OCI-LY1 (cell line): ENCODE measurements around the gene COX4I1.

ENCODE experiments used
- H2AFZ ChIP-seq: fragments of 200-600 bp; sonication (generic), shearing (Covaris generic); 2 replicates; pipeline ENCODE4 v1.6.0; 2014; ENCODE audit warnings: antibody characterized with exemption, mild to moderate bottlenecking, low read length
- H3F3A ChIP-seq: fragments of 200-600 bp; sonication (generic), shearing (Covaris generic); 2 replicates; pipeline ENCODE4 v1.6.0; 2014; ENCODE audit warnings: mild to moderate bottlenecking, antibody characterized with exemption, low read length, moderate library complexity; ENCODE audit not compliant: insufficient read depth
- H3K27ac ChIP-seq: fragments of 200-600 bp; sonication (generic); 2 replicates; pipeline ENCODE4 v1.5.1; 2014; ENCODE audit warnings: low read length, mixed run types, mild to moderate bottlenecking, low read depth; ENCODE audit not compliant: poor library complexity, severe bottlenecking
- H3K27me3 ChIP-seq: fragments of 200-600 bp; sonication (generic); 2 replicates; pipeline ENCODE4 v1.6.0; 2014; ENCODE audit warnings: antibody characterized with exemption, mild to moderate bottlenecking, low read length, moderate library complexity; ENCODE audit not compliant: insufficient read depth
- H3K36me3 ChIP-seq: fragments of 200-600 bp; sonication (generic); 2 replicates; pipeline ENCODE4 v1.6.1; 2014; ENCODE audit warnings: mild to moderate bottlenecking, antibody characterized with exemption, low read length, moderate library complexity, mixed read lengths; ENCODE audit not compliant: insufficient read depth
- H3K4me1 ChIP-seq: fragments of 200-600 bp; sonication (generic); 2 replicates; pipeline ENCODE4 v1.5.1; 2014; ENCODE audit warnings: mild to moderate bottlenecking, low read length, moderate library complexity; ENCODE audit not compliant: insufficient read depth, severe bottlenecking
- H3K4me2 ChIP-seq: fragments of 200-600 bp; sonication (generic), shearing (Covaris generic); 2 replicates; pipeline ENCODE4 v1.6.1; 2014; ENCODE audit warnings: low read length
- H3K4me3 ChIP-seq: fragments of 200-600 bp; sonication (generic); 2 replicates; pipeline ENCODE4 v1.5.1; 2014; ENCODE audit warnings: low read length, low read depth, mild to moderate bottlenecking, mixed read lengths; ENCODE audit not compliant: poor library complexity, severe bottlenecking
- H3K79me2 ChIP-seq: fragments of 200-600 bp; shearing (Covaris generic); 2 replicates; pipeline ENCODE4 v1.6.1; 2016; ENCODE audit warnings: mixed run types, low read length, mixed read lengths; ENCODE audit not compliant: insufficient read depth
- H3K9ac ChIP-seq: fragments of 200-600 bp; sonication (generic), shearing (Covaris generic); 2 replicates; pipeline ENCODE4 v1.6.1; 2014; ENCODE audit warnings: mild to moderate bottlenecking, low read length, mixed read lengths
- H3K9me2 ChIP-seq: fragments of 200-600 bp; sonication (generic), shearing (Covaris generic); 2 replicates; pipeline ENCODE4 v1.6.1; 2014; ENCODE audit warnings: low read depth, mild to moderate bottlenecking, low read length, mixed read lengths
- H3K9me3 ChIP-seq: fragments of 200-600 bp; shearing (Covaris generic); 2 replicates; pipeline ENCODE4 v1.6.1; 2014; ENCODE audit warnings: low read length, mixed read lengths
- H4K20me1 ChIP-seq: fragments of 200-600 bp; sonication (generic), shearing (Covaris generic); 2 replicates; pipeline ENCODE4 v1.6.0; 2016; ENCODE audit warnings: mild to moderate bottlenecking, low read length; ENCODE audit not compliant: insufficient read depth
- EZH2 ChIP-seq: fragments of 200-600 bp; sonication (generic), shearing (Covaris generic); IDR thresholded peaks from 2 replicates; pipeline ENCODE4 v1.8.0; 2017; ENCODE audit warnings: borderline replicate concordance, mixed run types, mild to moderate bottlenecking, antibody characterized with exemption, low read length, moderate library complexity, mixed read lengths
- TF ChIP-seq, protein P1 (sequence below): fragments of 200-600 bp; sonication (generic), shearing (Covaris generic); IDR thresholded peaks from 2 replicates; pipeline ENCODE4 v1.5.1; 2017; ENCODE audit warnings: mild to moderate bottlenecking, antibody characterized with exemption, low read length, moderate library complexity, mixed read lengths

COX4I1 gene

DNA sequence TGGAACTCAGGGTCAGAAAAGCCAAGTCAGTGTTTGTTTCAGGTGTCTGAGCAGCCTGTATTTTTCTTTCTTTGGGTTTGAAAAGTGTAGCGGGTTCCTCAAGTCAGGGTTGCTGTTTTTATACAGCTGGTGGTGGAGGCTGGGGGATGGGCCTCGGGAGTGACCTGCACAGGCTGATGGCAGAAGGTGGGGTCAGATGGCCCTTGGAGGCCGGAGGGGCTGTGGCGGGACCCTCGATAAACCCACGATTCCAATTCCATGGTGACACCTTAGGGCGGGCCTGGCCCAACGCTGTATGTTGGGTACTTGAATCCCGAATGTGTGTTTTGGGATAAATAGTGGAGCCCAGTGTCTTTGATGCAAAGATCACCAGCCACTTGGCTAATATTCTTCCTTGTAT lies 28.7 kb downstream of the COX4I1 start:
- no peaks in the 10 kb centered on the region for H3K79me2 ChIP-seq
- peaks cover 50% of the 10 kb centered on the region for H3K4me1 ChIP-seq
- no peaks in the 10 kb centered on the region for H3K36me3 ChIP-seq
- no peaks in the 10 kb centered on the region for H4K20me1 ChIP-seq
- TF ChIP-seq, protein P1, sequence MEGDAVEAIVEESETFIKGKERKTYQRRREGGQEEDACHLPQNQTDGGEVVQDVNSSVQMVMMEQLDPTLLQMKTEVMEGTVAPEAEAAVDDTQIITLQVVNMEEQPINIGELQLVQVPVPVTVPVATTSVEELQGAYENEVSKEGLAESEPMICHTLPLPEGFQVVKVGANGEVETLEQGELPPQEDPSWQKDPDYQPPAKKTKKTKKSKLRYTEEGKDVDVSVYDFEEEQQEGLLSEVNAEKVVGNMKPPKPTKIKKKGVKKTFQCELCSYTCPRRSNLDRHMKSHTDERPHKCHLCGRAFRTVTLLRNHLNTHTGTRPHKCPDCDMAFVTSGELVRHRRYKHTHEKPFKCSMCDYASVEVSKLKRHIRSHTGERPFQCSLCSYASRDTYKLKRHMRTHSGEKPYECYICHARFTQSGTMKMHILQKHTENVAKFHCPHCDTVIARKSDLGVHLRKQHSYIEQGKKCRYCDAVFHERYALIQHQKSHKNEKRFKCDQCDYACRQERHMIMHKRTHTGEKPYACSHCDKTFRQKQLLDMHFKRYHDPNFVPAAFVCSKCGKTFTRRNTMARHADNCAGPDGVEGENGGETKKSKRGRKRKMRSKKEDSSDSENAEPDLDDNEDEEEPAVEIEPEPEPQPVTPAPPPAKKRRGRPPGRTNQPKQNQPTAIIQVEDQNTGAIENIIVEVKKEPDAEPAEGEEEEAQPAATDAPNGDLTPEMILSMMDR = no peak
- TF ChIP-seq EZH2 = no peak
- H3K4me3 ChIP-seq = no peak overlapping the region
- no peaks in the 10 kb centered on the region for H3K9me2 ChIP-seq
- peak overlapping the region; percentile 90 for H3K27ac ChIP-seq
- H2AFZ ChIP-seq = no peak overlapping the region
- H3F3A ChIP-seq = no peaks in the 10 kb centered on the region
- H3K9ac ChIP-seq = no peak overlapping the region
- no peaks in the 10 kb centered on the region; the same call in 1 of the 2 replicates for H3K27me3 ChIP-seq
- H3K9me3 ChIP-seq = no peaks in the 10 kb centered on the region
- no peak overlapping the region for H3K4me2 ChIP-seq

DNA sequence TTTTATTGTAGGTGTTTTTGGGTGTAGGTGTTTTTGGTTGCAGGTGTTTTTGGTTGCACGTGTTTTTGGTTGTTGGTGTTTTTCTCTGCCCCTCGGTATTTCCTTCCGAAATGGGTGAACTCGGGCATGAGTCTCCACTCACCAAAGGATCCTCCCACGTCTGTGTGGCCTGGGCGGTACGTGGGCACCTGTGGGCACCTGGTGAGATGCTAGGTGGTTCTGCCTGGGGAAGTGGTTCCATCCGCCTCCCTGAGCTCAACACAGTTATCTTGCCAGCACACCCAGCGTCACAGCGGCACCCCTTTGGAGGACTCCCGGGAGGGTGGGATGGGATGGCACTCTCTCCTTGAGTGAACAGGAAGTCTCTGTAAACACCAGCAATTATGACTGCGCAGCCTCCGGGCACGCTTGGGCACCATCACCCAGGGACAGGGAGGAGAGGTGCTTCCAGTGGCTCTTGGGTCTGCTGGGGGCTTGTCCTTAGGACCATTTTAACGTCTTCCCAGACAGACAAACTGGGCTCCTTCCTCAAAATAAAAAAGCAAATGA lies 29.8 kb downstream of the COX4I1 start:
- peak overlapping the region; percentile 90 for H3K27ac ChIP-seq
- H2AFZ ChIP-seq = no peak overlapping the region

DNA sequence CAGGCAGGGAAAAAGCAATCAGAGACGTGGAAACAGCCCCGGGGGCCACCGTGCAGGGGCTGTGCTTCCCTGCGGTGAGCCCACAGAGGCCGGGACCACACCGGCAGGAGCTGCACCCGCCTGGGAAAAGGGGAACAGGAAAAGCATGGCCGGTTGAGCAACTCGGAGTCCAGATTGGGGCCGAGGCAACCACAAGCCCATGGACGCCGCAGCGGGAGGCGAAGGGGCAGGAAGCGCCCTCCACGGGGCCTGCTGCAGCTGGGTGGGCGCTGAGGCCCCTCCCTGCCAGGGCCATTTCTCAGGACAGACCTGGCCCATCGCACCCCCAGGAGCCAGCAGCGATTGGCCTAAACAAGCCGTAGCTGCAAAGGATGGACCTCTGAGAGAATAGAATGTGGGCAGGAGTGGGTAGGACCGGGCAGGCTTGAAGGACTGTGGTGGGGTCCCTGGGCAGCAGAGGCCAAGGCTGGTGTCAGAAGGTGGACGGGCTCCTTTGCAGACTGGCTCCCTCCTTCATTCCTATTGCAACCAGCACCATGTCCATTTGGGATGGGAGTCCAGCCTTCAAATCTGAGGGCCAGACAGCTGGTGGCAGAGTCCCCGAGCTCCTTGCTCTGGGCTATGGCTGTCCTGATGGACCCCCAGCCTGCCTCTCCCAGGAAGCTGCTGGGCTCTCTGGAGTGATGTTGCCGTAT lies 30.4 kb downstream of the COX4I1 start:
- Histone ChIP-seq H3K4me1 (peaks cover 51% of the 10 kb centered on the region), H3K9me3 (no peaks in the 10 kb centered on the region), H3K9me2 (no peaks in the 10 kb centered on the region), H3K79me2 (no peaks in the 10 kb centered on the region), H3K27ac (peak overlapping the region; percentile 90), H3K4me3 (no peak overlapping the region), H3K36me3 (no peaks in the 10 kb centered on the region), H3K27me3 (no peaks in the 10 kb centered on the region; the same call in 1 of the 2 replicates), H4K20me1 (no peaks in the 10 kb centered on the region), H3F3A (no peaks in the 10 kb centered on the region), H3K9ac (peak overlapping the region; percentile 4; the same call in 1 of the 2 replicates), H3K4me2 (no peak overlapping the region), H2AFZ (no peak overlapping the region)
- TF ChIP-seq, protein P1 = no peak
- TF ChIP-seq EZH2 = no peak

More for the DNA sequence above, 29.8 kb downstream of the COX4I1 start:
- Histone ChIP-seq H3K27me3 (no peaks in the 10 kb centered on the region; the same call in 1 of the 2 replicates), H3K36me3 (no peaks in the 10 kb centered on the region), H3K4me1 (peaks cover 51% of the 10 kb centered on the region), H3K9ac (peak overlapping the region; percentile 4; the same call in 1 of the 2 replicates), H3F3A (no peaks in the 10 kb centered on the region), H3K9me2 (no peaks in the 10 kb centered on the region), H3K4me3 (no peak overlapping the region), H3K79me2 (no peaks in the 10 kb centered on the region), H3K9me3 (no peaks in the 10 kb centered on the region), H3K4me2 (no peak overlapping the region), H4K20me1 (no peaks in the 10 kb centered on the region)
- TF ChIP-seq, protein P1 = no peak
- TF ChIP-seq EZH2 = no peak
